GM19372 (cell line): ENCODE measurements around the gene TRIM7.
"Not testable (repeated sequence)": the region's sequence is repeated elsewhere in the genome, so short reads cannot be mapped to it uniquely, and the experiment has no call there.

Experiments used
- ATAC-seq: cut with Tn5 transposase; IDR thresholded peaks from one replicate; pipeline ENCODE4 v1.9.1; 2021; ENCODE audit warnings: mild to moderate bottlenecking, low read depth, moderate library complexity; ENCODE audit not compliant: unreplicated experiment

The TRIM7 gene

DNA sequence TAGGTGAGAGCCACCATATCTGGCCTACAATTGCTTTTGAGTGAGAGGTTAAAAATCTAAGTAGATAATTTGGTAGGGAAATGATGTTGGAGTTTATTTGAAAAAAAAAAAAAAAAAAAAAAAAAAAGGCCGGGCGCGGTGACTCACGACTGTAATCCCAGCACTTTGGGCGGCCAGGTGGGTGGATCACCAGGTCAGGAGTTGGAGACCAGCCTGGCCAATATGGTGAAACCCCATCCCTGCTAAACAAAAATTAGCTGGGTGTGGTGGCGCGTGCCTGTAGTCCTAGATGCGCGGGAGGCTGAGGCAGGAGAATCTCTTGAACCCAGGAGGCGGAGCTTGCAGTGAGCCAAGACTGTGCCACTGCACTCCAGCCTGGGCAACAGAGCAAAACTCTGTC, 9.3 kb upstream of the TRIM7 start:
- not testable (repeated sequence) for ATAC-seq

DNA sequence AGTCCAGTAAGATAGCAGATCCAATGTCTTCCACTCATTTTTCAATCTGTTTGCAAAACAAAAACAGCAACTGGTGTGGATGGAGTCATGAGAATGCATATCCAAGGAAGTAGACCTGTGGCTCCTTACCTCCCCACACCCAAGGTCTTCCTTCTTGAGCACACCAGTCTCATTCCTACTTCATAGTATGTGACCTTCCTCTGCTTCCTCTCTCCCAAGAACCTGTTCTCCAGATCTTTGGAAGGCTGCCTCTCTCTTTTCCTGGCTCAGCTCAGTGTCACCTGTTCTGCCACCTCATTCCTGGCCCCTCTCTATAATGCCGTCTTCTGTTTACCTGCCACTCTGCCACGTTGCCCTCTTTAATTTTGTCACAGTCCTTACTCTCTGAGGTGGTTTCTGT, 7.9 kb upstream of the TRIM7 start:
- ATAC-seq = no peak

DNA sequence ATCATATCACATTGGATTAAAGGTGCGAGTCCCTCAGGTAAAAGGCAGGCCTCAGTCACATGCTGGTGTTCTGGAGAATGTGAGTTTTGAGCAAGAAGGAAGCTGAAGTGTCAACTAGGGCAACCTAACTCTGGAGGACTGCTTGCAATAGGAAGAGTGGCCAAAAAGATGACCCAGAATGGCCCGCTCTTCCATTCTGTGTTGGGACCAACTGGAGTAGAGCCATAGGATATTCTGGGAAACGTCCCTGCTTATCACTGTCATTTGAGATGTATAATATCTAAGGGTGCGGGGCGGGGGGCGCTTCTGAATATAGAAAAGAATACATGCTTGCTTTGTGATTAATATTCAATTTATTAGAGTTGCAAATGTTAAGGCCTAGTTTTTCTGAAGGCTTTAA, 7.1 kb upstream of the TRIM7 start:
- no peak for ATAC-seq

DNA sequence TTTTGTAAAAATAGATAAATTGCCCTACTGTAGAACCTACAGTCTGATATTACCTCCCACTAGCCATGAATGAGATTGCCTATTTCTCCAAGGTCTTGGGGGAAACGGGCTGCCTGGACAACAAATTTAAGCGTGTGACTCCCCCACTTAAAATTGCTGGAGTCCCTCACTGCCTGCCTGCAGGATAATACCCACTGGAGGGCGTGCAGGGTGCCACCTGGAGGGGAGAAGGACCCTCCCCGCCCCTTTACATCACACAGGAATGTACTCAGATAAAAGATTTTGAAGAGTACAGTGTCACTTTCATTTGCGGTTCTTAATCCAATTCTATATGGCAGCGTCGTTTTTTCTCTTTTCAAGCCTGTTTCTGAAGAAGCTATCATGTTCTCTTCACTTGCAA, 6.2 kb upstream of the TRIM7 start:
- no peak for ATAC-seq

DNA sequence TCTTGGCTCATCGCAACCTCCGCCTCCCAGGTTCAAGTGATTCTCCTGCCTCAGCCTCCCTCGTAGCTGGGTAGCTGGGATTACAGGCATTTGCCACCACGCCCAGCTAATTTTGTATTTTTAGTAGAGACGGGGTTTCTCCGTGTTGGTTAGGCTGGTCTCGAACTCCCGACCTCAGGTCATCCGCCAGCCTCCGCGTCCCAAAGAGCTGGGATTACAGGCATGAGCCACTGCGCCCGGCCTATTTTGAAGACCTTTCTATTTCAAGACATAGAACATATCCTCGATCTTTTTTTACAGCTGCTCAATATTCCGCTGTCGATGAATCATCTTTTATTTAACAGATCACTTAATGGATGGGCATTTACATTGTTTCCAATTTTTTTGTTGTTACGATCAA, 5.7 kb upstream of the TRIM7 start:
- not testable (repeated sequence) for ATAC-seq

DNA sequence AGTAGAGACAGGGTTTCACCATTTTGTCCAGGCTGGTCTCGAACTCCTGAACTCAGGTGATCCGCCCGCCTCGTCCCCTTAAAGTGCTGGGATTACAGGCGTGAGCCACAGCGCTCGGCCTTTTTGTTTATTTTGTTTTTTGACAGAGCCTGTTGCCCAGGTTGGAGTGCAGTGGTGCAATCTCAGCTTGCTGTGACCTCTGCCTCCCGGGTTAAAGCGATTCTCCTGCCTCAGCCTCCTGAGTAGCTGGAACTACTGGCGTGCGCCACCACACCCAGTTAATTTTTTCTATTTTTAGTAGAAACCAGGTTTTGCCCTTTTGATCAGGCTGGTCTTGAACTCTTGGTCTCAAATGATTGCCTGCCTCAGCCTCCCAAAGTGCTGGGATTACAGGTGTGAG, 5.2 kb upstream of the TRIM7 start:
- ATAC-seq = not testable (repeated sequence)

DNA sequence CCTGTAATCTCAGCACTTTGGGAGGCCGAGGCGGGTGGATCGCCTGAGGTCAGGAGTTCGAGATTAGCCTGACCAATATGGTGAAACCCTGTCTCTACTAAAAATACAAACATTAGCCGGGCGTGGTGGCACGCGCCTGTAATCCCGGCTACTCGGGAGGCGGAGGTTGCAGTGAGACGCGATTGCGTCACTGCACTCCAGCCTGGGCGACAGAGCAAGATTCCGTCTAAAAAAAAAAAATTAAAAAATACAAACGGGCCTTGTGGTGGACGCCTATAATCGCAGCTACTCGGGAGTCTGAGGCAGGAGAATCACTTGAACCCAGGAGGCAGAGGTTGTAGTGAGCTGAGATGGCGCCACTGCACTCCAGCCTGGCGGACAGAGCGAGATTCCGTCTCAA, 4.0 kb upstream of the TRIM7 start:
- not testable (repeated sequence) for ATAC-seq

DNA sequence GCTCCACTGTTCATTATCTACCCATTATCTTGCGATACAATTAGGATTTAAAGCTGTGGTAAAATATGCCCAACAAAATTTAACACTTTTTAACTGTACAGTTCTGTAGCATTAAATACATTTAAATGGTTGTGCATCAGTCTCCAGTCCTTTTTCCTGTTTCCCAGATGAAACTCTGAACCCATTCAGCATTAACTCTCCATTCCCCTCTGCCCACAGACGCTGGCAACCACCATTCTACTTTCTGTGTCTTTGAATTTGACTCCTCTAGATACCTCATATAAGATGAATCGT, 2.9 kb upstream of the TRIM7 start:
- no peak for ATAC-seq

DNA sequence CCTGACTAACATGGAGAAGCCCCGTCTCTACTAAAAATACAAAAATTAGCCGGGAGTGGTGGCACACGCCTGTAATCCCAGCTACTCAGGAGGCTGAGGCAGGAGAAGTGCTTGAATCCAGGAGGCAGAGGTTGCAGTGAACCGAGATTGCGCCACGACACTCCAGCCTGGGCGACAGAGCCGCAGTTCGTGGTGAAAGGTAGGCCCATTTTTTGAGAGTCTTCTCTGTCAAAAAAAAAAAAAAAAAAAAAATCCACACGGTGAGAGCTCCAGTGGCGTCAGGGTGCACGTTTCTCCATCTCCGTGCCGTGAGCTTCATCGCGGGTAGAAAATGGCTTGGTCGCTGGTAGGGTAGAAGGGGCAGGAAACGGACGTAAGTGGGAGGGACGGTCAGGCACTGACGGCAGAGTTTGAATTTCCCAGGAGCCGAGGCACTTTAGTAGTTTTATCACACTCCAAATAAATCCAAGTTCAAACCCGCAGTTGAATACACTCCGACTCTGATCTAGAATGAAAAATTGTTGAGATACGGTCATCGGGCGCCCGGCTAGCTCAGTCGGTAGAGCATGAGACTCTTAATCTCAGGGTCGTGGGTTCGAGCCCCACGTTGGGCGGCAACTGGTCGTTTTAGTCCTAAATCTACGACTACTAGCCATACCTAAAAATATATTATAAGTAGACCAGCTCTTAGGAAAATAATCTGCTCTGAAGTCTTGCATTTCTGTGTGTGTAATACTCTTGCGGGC, 2.4 kb upstream of the TRIM7 start:
- ATAC-seq = no peak

DNA sequence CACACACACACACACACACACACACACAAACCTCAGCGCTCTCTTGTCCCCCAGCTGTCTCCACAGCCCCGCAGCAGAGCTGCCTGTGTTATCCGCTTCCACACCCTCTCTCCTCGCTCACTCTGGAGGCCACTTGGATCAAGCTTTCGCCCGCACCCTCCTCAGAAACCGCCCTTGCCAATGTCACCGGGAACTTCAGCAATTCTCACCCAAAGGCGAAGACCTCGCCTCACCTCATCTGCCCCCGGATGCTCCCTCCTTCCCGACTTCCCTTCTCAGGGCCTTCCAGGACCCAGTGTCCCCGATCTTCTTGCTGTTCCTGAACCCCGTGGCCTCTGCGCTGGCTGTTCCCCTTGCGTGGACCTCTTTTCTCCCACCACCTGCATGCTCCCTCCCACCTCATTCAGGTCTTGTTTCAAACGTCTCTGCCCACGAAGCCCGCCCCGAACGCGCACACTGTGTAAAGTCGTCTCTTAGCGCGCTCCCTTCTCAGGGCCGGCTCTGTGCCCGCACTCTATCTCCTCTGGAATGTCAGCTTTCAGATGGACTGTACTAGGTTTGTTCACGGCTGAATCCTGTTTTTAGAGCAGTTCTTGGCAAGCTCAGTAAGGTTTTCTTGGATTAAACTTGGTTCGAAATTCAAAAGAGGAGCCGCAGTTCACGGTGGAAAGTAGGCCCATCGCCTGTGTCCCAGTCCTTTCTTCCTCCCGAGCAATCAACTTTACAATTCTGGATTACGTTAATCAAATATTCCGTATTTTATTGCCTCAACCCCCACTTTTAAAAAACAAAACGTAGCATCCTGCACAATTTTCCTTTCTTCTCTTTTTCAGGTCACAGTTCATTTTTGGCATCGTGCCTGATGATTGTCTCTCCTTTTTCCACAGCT, 1.0 kb upstream of the TRIM7 start:
- no peak for ATAC-seq

DNA sequence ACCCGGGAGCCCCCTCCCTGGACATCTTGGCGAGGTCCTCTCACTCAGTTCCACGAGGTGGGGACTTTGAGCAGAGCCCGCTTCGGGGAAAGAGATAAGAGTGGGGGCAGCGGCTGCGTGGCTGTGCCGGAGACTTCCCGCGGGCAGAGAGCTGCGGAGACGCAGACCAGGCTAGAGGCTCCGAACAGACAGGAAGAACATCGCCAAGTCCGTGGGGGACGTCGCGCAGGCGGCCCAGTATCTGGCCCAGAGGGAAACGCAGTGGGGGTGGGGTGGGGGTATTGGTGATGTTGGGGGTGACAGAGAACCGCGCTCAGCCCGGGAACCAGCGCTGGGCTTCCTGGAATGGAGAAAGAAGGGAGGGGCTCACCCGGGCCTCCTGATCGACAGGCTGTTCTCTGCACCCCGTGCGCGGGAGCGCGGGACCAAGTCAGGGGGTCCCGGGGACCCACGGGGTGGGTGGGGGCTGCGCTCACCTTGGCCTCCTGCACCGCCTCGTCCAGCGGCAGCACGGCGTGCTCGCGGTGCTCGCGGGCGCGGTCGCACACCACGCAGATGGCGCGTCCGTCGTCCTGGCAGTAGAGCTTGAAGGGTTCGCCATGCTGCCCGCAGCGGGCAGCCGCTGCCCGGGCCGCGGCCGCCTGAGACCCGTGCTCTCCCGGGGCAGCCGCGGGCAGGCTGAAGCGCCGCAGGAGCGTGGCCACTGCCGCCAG, 727 bp downstream of the TRIM7 start:
- no peak for ATAC-seq

DNA sequence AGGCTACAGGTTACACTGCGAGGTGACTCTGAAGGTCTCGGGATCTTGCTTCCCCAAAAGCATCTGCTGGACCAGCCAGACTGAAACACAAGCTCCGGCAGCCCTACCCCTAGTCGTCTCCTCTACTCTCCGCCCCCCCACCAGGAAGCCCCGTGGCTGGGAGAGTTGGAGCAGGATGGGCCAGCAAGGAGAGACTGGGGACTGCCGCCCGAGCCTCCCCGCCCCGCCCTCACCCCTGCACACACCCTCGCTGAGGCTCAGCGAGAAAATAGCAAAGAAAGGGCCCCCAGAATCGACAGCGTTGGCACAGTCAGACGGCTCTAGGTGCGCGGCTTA, 1.3 kb downstream of the TRIM7 start:
- ATAC-seq = no peak

DNA sequence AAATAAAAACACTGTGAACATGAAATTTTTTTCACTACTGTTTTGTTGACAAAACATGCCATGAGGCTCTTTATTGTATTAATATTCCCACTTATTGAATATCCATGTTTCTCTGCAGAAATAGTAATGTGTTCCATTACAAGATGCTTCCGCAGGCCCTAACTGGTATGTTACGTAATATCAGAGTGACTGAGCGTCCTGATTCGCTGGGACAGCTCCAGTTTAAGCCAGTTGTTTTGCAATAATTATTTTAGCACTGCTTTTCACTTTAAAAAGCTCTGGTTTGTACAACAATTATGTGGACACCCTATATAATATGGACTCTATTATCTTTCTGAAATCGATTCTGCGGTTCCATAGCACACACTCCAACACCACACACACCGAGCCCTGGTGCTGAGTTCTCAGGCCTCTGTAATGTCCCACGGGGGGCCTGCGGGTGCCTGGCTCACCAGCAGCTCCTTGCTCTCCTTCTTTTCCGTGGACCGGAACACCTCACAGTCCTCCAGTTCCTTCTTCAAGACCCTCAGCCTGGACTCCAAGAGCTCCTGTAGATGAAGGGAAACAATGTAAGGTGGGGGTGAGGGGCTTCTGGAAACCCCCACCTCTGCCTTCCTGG, 1.8 kb downstream of the TRIM7 start:
- no peak for ATAC-seq

DNA sequence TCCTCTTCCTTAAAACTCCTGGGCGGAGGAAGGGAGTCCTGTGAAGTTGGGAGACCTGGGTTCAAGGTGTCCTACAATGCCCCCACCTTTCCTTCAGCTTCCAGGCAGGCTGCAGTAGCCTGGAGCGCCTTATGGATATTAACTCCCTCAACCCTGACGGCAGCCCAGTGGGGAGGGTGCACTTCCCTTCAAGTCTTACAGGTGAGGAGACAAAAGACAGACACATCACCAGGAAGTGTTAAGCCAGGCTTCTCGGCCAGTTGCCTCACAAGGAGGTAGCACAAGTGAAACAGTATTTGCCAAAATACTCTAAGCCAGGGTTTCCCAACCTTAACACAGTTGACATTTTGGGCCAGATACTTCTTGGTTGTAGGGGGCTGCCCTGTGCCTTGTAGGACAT, 4.2 kb downstream of the TRIM7 start:
- no peak for ATAC-seq

DNA sequence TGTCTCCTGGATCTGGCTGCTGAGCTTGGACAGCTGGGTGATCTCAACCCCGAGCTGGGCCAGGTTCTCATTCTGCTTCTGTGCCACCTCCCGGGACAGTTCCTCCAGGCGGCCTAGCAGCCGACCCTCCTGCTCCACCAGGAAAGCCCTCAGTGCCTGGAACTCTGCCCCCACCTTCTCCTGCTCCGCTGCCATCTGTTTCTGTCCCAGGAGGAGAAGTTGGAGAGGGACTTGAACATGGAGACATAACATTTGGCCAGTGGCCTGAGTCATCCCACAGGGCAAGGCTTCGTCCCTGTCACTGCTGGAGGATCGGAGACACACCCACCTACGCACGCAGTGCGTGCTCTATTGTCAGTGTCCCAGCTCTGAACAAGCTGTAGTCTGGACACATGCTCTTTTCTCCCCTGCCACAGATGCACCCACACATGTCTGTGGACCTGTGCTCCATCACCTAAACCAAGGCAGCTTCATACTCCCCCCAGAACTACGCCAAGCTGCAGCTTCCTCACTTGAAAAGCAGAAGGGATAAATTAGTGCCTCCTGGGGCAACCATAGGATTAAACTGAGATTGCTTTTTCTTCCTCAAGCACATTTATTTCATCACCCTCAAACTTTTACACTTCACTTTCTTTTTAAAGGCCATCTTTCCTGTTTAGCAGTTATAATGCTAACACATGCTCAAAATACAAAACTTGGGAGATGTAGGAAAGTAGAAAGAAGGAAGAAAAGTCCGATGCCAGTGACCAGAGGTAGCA, 4.9 kb downstream of the TRIM7 start:
- no peak for ATAC-seq

DNA sequence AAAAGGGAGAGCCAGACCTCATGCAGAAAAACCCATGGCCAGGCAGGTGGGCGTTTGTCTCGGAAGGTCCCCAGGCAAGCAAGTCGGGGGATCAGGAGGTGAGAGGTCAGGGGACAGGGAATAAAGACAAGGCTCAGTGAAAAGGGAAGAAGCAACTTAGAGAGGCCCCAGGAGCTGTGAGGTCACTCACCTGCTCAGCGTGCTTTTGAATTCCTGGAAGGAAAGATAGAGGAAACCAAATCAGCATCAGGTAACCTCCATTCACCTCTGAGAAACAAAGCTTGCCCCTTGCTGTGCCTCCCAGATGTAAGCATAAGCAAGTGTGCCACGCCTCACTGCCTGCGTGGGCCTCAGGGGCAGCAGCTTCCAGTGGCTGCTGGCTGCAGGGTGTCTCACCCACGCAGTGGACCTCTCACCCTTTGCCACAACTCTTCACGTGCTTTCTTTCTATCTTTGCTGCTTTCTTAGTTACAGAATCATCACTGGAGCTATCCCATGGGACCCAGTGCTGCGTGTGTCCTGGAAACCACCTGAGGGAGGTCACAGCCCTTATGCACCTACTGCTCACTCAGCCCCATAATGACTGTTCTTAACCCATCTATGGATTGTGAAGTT, 6.0 kb downstream of the TRIM7 start:
- peak; percentile 74 for ATAC-seq

DNA sequence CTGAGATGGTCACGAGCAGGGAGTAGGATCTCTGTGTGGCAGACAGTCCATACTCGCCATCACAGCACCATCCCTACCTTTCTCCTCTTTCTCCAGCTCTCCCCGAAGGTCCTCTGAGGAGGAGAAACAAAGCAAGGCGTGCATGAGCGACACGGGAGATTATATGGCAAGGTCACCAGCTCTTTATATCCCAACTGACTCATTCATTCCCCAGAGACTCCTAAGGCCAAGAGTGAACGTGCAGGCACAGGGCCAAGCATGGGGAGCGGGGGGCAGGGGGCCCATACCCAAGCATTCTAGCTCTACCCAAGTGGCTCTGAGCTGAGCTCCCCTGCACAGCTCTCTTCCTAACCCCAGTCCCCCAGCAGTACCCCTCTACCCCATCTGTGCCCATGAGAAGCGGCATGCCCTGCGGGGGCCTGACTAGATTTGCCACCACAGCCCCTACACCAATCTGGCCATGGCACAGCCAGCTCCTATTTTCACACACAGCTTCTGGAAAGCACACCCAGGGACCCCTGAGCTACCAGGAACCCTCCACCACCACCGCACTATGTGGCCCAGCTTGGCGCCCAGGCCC, 6.8 kb downstream of the TRIM7 start:
- ATAC-seq = no peak

DNA sequence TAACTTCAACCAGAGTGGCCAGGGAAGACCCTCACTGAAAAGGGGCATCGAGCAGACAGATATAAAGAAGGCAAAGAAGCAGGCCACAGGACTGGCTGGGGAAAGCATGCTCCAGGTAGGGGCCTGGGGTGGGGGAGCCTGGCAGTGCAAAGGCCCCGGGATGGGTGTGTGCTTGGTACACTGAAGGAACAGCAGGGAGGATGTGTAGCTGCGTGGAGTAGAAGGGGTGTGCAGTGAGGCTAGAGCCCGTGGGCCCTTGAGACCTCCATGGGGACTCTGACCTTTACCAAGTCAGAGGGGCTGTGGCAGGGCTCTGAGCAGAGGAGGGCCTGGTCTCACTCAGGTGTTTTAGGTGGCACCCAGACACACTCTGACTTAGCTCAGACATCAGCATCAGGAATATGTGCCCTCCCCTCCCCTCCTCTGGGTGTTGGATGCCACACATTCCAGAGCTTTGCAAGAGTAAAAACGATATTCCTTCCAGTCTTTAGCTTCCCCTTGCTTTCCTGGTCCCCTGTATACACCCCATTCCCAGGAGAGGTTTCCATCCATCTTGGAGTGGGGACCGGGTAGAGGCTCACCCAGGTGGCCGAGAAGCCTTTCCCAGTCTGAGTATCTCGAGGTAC, 7.6 kb downstream of the TRIM7 start:
- no peak for ATAC-seq

DNA sequence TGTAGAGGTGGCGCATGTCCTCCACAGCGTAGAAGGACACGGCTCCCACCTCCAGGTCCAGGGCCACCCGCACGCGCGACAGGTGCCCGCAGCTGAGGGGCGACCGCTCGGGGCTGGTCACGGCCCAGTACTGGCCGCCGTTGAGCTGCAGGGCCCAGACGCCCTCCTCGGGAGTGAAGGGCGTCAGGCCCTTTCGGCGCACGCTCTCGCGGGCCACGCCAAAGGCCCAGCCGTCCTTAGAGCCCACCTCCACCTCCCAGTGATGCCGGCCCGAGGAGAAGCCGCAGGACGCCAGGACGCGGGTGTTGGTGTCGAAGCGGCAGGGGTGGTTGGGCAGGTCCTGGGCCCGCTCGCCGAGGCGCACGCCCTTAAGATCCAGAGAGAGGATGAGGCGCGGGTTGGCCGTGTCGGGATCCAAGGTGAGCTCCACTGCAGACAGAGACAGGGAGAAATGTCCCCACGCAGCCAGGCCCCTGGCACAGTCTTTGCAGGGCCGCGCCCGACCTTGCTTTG, 9.7 kb downstream of the TRIM7 start:
- no peak for ATAC-seq
